ENCODE measurements around the gene MED7.
"Not testable (repeated sequence)": the region's sequence is repeated elsewhere in the genome, so short reads cannot be mapped to it uniquely, and the experiment has no call there.

The MED7 gene

GRCh38 chr5:157142317-157143126 is at the start of gene MED7:
Gene MED7 (minus strand): TSS chr5:157142865. CDS start chr5:157139431, 3,434 bp downstream.
- H3K4me3 ChIP-seq (ENCODE audit: low read depth, low read length) = peak within 1 kb of the TSS; percentile 83

DNA sequence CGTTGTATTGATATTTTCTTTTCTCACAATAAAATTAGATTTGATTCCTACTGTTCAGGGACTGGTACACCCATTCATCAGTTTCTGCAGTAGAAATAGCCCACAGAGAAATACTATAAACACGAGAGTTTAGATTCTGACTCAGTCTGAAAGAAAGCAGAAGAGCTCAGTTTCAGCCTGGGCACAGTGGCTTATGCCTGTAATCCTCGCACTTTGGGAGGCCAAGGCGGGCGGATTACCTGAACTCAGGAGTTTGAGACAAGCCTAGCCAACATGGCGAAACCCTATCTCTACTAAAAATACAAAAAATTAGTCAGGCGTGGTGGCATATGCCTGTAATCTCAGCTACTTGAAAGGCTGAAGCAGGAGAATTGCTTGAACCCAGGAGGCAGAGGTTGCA is 46.6 kb upstream of the MED7 start:
- H3K4me3 ChIP-seq (ENCODE audit: low read depth, low read length) = no peak overlapping the region

GRCh38 chr5:157188270-157188669 is 45.6 kb upstream of the MED7 start:
- no peak overlapping the region for H3K4me3 ChIP-seq (ENCODE audit: low read depth, low read length)

GRCh38 chr5:157187046-157187754 is 44.5 kb upstream of the MED7 start:
- no peak overlapping the region for H3K4me3 ChIP-seq (ENCODE audit: low read depth, low read length)

- no peak overlapping the region for H3K4me3 ChIP-seq (ENCODE audit: low read depth, low read length)
These were observed 43.8 kb upstream of the MED7 start for GRCh38 chr5:157186309-157187045.

GRCh38 chr5:157185122-157185521 is 42.5 kb upstream of the MED7 start:
- H3K4me3 ChIP-seq (ENCODE audit: low read depth, low read length) = not testable (repeated sequence)

GRCh38 chr5:157184117-157184670 is 41.5 kb upstream of the MED7 start:
- no peak overlapping the region for H3K4me3 ChIP-seq (ENCODE audit: low read depth, low read length)

DNA sequence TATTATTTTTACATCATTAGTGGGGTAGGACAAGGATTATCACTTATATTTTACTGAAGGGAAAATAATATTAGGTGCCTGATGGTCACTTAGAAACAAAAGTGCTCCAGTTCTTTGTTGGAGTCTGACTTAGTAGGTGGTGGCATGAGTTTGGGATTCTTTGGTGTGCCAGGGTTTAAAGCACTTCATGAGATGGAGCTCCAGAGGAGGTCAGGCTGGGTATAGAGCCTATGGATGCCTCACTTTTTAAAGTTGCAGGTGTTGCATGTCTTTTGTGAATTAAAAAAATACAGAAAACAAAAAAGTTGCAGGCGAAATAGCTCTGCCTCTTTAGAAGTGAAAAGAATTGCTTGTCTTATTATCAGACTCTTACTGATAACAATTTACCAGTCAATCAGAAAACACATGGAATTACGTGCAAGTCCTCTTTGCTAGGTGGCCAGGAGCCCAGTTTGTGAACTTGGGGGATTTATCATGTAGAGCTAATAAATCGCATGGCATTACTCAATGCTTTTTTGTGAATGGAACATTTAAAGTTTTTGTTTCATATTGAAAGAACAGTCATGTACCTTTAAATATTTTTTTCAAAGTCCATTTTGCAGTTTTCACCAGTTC is 39.6 kb upstream of the MED7 start:
- no peak overlapping the region for H3K4me3 ChIP-seq (ENCODE audit: low read depth, low read length)

DNA sequence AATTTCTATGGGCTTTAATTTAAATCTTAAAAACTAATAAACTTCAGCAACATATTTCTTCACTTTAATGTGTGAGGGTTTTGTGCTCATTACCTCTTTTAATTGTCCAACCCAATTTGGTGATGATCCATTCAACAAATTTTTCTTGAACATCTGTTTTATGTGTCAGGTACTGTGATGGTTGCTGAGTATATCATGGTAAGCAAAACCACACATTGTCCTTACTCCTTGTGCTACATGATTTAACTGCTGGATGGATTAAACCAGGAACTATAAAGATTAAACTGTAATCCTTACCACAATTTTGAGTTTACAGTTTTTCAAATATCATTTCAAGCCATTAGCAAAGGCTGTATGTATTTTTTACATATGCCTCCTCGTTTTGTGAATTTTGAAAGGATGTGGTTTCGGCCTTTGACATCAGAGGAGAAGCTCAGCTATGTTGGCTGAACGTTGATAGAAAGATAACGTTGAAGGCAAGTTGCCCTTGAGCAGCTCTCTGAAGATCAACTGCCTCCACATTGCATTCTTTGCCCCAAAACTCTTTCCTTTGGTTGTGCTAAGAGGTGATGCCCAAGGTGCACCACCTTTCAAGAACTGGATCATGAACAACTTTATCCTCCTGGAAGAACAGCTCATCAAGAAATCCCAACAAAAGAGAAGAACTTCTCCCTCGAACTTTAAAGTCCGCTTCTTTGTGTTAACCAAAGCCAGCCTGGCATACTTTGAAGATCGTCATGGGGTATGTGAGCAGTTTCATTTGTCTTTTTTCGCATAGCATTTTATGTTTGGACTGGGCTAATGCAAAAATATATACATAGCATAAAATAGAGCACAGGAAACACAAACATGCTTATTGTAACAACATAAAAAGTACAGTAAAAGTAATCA is 38.0 kb upstream of the MED7 start, which contains the start of gene ITK:
ITK (plus strand) TSS at position 467 of the 891 bp plus-strand sequence; CDS start at position 605, 138 bp downstream.
- H3K4me3 ChIP-seq (ENCODE audit: low read depth, low read length) = no peak within 1 kb of the TSS

GRCh38 chr5:157178966-157179365 is 36.3 kb upstream of the MED7 start:
- no peak overlapping the region for H3K4me3 ChIP-seq (ENCODE audit: low read depth, low read length)

- no peak overlapping the region for H3K4me3 ChIP-seq (ENCODE audit: low read depth, low read length)
These were observed 35.3 kb upstream of the MED7 start for GRCh38 chr5:157177953-157178352.

GRCh38 chr5:157175071-157175612 is 32.5 kb upstream of the MED7 start:
- no peak overlapping the region for H3K4me3 ChIP-seq (ENCODE audit: low read depth, low read length)

- H3K4me3 ChIP-seq (ENCODE audit: low read depth, low read length) = no peak overlapping the region
These were observed 29.7 kb upstream of the MED7 start for GRCh38 chr5:157172403-157172802.

GRCh38 chr5:157168286-157168685 is 25.6 kb upstream of the MED7 start:
- H3K4me3 ChIP-seq (ENCODE audit: low read depth, low read length) = no peak overlapping the region

DNA sequence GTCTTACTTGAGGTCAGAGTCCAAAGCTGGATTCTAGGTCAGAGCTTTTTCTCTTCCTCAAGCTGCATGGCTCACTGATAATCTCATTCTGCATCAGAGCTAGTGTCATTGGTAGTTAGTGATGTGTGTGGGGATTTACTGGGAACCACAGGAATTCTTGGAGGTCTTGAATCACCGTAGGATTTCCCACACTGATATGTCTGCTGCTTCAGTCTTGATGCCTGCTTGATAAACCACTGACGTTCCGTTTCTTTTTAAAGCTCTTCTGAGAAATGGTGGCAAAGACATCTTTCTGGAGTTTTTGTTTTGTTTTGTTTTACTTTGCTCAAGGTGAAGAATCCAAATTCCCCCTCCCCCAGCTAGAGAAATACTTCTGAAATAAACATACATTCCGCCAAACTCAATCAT is 24.6 kb upstream of the MED7 start:
- H3K4me3 ChIP-seq (ENCODE audit: low read depth, low read length) = no peak overlapping the region

GRCh38 chr5:157166214-157167213 is 23.8 kb upstream of the MED7 start, which contains the start of gene GARIN3:
Gene GARIN3 (minus strand): TSS chr5:157166264. CDS start chr5:157166168, 96 bp downstream.
- H3K4me3 ChIP-seq (ENCODE audit: low read depth, low read length) = no peak within 1 kb of the TSS

DNA sequence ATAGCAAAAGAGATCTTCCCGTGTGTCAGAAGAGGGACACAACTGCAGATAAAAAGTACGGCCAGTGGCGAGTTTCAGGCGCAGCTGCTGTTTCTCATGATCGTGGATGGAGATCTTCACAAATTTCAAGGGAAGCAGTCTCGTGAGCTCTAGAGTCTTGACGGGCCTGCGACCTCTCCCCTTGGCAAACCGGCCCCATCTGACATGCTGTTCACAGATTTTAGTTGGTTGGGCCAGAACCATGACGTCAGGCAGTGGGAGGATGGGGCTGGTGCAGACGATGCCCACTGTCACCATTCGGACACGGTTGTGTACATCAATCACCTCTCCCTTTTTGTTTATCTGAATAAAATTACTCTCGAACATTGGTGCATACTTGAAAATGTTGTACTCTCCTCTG is 23.0 kb upstream of the MED7 start:
- no peak overlapping the region for H3K4me3 ChIP-seq (ENCODE audit: low read depth, low read length)

DNA sequence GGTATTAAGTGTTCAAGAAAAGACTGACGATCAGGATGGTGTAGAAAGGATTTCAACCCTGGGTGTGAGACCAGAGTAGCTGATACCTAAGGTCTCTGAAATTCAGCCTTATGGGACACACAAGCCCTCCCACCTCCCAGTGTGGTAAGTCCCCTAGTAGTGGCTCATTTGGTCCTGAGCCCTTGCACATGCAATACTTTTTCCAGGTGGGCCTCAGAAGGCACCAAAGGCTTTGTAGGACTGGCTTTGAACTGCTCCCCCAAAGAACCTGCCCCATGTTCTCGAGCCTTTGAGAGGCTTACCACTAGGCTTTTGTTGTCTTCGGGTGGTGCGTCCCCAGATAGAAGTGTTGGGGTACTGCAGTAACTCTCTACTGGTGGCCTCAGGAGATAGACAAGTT is 22.6 kb upstream of the MED7 start:
- H3K4me3 ChIP-seq (ENCODE audit: low read depth, low read length) = no peak overlapping the region
